Endothelial cell (in vitro differentiated cells): Measurements from ENCODE around the gene FCN3. TPM values are rescaled to one million over a fixed set of nuclear protein-coding genes. Genes with fewer than 3 reads are reported as not detected.
A peak's percentile ranks its signal among the peaks of the same experiment; 100 is the strongest.

Experiments used
- DNase-seq: peaks from one replicate; pipeline ENCODE4 v3.0.0; 2021; ENCODE audit warnings: low spot score
- H3K27ac Mint-ChIP-seq: one replicate; pipeline ENCODE4 v1.8.0; 2021; ENCODE audit warnings: mixed read lengths, inconsistent platforms; ENCODE audit not compliant: unreplicated experiment
- H3K27me3 Mint-ChIP-seq: one replicate; pipeline ENCODE4 v1.8.0; 2021; ENCODE audit warnings: mild to moderate bottlenecking, moderate library complexity, mixed read lengths, inconsistent platforms; ENCODE audit not compliant: unreplicated experiment
- H3K36me3 Mint-ChIP-seq: one replicate; pipeline ENCODE4 v1.8.0; 2021; ENCODE audit warnings: mild to moderate bottlenecking, low read depth, mixed read lengths, inconsistent platforms; ENCODE audit not compliant: unreplicated experiment
- H3K4me1 Mint-ChIP-seq: one replicate; pipeline ENCODE4 v1.8.0; 2021; ENCODE audit warnings: mild to moderate bottlenecking, mixed read lengths, inconsistent platforms; ENCODE audit not compliant: unreplicated experiment
- H3K4me3 Mint-ChIP-seq: one replicate; pipeline ENCODE4 v1.8.0; 2021; ENCODE audit warnings: mild to moderate bottlenecking, mixed read lengths, inconsistent platforms; ENCODE audit not compliant: unreplicated experiment
- H3K9me3 Mint-ChIP-seq: one replicate; pipeline ENCODE4 v1.8.0; 2021; ENCODE audit warnings: mixed read lengths, inconsistent platforms; ENCODE audit not compliant: unreplicated experiment
- CTCF ChIP-seq: fragments of 200-600 bp; sonication (generic); IDR thresholded peaks from one replicate; pipeline ENCODE4 v1.5.0; 2021; ENCODE audit warnings: antibody characterized with exemption; ENCODE audit not compliant: unreplicated experiment
- long read RNA-seq: library from polyadenylated mRNA; unstranded; transcript quantifications from one replicate; pipeline ENCODE4 v2.0.0, GENCODE V29; 2020; ENCODE audit not compliant: unreplicated experiment
- total RNA-seq: library from RNA; stranded (reverse); fragmentation: NEBNext Ultra II Directional; extraction: Animal tissue kit (Norgen Biotek cat#: 25700); gene quantifications from one replicate; pipeline ENCODE4 v1.2.1, GENCODE V29; 2021; ENCODE audit not compliant: unreplicated experiment

Gene FCN3
- 132 TPM for total RNA-seq
- long read RNA-seq, transcript FCN3-201 (8 exons, 1,030 nt), result major isoform, 124 of 187 reads
- long read RNA-seq, transcript FCN3-202 (7 exons, 997 nt), result minor isoform, 41 of 187 reads
- long read RNA-seq, partial matches to known transcripts, result 6 of 187 reads
- long read RNA-seq, other reads (novel, unspliced or antisense), result 15 of 187 reads

GRCh38 chr1:27374362-27375086, at the start of gene FCN3:
FCN3 (minus strand) TSS chr1:27374824; CDS start chr1:27374818, 6 bp downstream.
- no peak for TF ChIP-seq CTCF
- Mint-ChIP-seq H3K36me3 (no peaks in the 10 kb centered on the region), H3K27ac (peak within 1 kb of the TSS; percentile 67)

GRCh38 chr1:27423709-27424108, 49.1 kb upstream of the FCN3 start:
- Mint-ChIP-seq H3K27ac (peak overlapping the region; percentile 64), H3K27me3 (peaks cover 2% of the 10 kb centered on the region), H3K36me3 (peaks cover 34% of the 10 kb centered on the region), H3K9me3 (no peaks in the 10 kb centered on the region), H3K4me3 (no peak overlapping the region), H3K4me1 (peaks cover 44% of the 10 kb centered on the region)
- no peak for DNase-seq
- no peak for TF ChIP-seq CTCF

More at GRCh38 chr1:27374362-27375086, at the start of gene FCN3:
- no peak for DNase-seq
- peaks cover 31% of the 10 kb centered on the region for H3K4me1 Mint-ChIP-seq
- no peak within 1 kb of the TSS for H3K4me3 Mint-ChIP-seq
- no peaks in the 10 kb centered on the region for H3K9me3 Mint-ChIP-seq
- peaks cover 6% of the 10 kb centered on the region for H3K27me3 Mint-ChIP-seq

GRCh38 chr1:27418326-27419185, 43.9 kb upstream of the FCN3 start:
- peaks cover 6% of the 10 kb centered on the region for H3K27me3 Mint-ChIP-seq
- no peak for TF ChIP-seq CTCF
- H3K4me1 Mint-ChIP-seq, result peaks cover 45% of the 10 kb centered on the region
- peak overlapping the region; percentile 34 for H3K4me3 Mint-ChIP-seq
- peaks cover 48% of the 10 kb centered on the region for H3K36me3 Mint-ChIP-seq
- DNase-seq, result no peak
- peak overlapping the region; percentile 48 for H3K27ac Mint-ChIP-seq
- no peaks in the 10 kb centered on the region for H3K9me3 Mint-ChIP-seq

- Mint-ChIP-seq H3K27ac (no peak overlapping the region), H3K4me1 (peaks cover 44% of the 10 kb centered on the region)
Measured at GRCh38 chr1:27417713-27418112, 43.1 kb upstream of the FCN3 start.

More at GRCh38 chr1:27417713-27418112, 43.1 kb upstream of the FCN3 start:
- DNase-seq, result no peak
- H3K27me3 Mint-ChIP-seq, result peaks cover 6% of the 10 kb centered on the region
- peak overlapping the region; percentile 28 for H3K4me3 Mint-ChIP-seq
- TF ChIP-seq CTCF, result no peak
- peaks cover 56% of the 10 kb centered on the region for H3K36me3 Mint-ChIP-seq
- H3K9me3 Mint-ChIP-seq, result no peaks in the 10 kb centered on the region
